Colonic mucosa (tissue), 4 donors: ENCODE measurements around the gene FOXP1. TPM values are rescaled to one million over a fixed set of nuclear protein-coding genes. Genes with fewer than 3 reads are reported as not detected.

Experiments used
- DNase-seq: peaks from one replicate; pipeline ENCODE4 v3.0.0-alpha.2; 2020
- H3K27ac ChIP-seq: fragments of 200-600 bp; one replicate; pipeline ENCODE4 v1.8.0; 2021
- H3K27me3 ChIP-seq: fragments of 200-600 bp; one replicate; pipeline ENCODE4 v1.8.0; 2021
- H3K36me3 ChIP-seq: fragments of 200-600 bp; one replicate; pipeline ENCODE4 v1.8.0; 2021
- H3K4me1 ChIP-seq: fragments of 200-600 bp; one replicate; pipeline ENCODE4 v1.8.0; 2021; ENCODE audit warnings: mild to moderate bottlenecking
- H3K4me3 ChIP-seq: fragments of 200-600 bp; one replicate; pipeline ENCODE4 v1.8.0; 2021
- H3K9ac ChIP-seq, 2 donors: one replicate each; pipeline ENCODE4 v1.7.0; 2013; ENCODE audit warnings: control low read depth in 2 of 2, low read depth in 2 of 2, low read length in 2 of 2
- H3K9me3 ChIP-seq: fragments of 200-600 bp; one replicate; pipeline ENCODE4 v1.8.0; 2021
- intact Hi-C: fragments of 100-400 bp; cut with DNase I; formaldehyde crosslinking; loops from one replicate; pipeline ENCODE4 v1.14.1; 2022
- total RNA-seq, 2 donors: library from RNA; stranded (reverse); fragmentation: NEBNext Ultra II Directional in 1 of 2; extraction: Animal tissue kit (Norgen Biotek cat#: 25700) in 1 of 2; gene quantifications; one replicate each; pipeline ENCODE4 v1.2.1, GENCODE V29; 2021
- TF ChIP-seq, protein P1 (sequence below): fragments of 200-600 bp; IDR thresholded peaks from one replicate; pipeline ENCODE4 v1.8.0; 2022; ENCODE audit warnings: antibody characterized with exemption, mild to moderate bottlenecking
- donor health status: healthy.
- donor health status: DM: no; HTN: no; CAD: no.
- donor health status: DM: no; HTN: no; CAD: no.

Gene FOXP1
- total RNA-seq, 2 donors from 2014 or later, result 127 to 128 TPM

DNA sequence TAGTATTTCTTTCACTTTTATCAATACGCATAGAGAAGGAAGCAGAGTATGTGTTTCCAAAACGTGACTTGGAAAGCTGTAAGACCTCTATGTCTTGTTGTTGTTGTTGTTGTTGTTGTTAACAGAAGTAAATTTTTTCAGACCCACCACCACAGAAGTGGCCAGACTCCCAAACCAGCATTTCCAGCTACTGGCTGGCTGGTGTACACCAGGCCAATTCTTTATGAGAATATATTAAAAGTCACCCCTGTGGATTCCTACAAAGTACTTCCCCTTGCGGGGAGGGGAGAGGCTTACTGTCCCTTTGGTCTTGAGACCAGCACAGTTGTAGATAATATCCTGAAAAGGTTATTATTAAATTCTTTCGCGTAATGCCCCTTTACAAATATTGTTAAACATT is 1.6 kb upstream of the FOXP1 start:
- Histone ChIP-seq H3K4me1 (no peaks in the 10 kb centered on the region), H3K27me3 (no peaks in the 10 kb centered on the region), H3K27ac (peak overlapping the region; percentile 94), H3K36me3 (no peaks in the 10 kb centered on the region), H3K9me3 (no peaks in the 10 kb centered on the region), H3K4me3 (no peak overlapping the region), H3K9ac (peak overlapping the region in 1 of 2 donors; percentile 28)
- TF ChIP-seq, protein P1, sequence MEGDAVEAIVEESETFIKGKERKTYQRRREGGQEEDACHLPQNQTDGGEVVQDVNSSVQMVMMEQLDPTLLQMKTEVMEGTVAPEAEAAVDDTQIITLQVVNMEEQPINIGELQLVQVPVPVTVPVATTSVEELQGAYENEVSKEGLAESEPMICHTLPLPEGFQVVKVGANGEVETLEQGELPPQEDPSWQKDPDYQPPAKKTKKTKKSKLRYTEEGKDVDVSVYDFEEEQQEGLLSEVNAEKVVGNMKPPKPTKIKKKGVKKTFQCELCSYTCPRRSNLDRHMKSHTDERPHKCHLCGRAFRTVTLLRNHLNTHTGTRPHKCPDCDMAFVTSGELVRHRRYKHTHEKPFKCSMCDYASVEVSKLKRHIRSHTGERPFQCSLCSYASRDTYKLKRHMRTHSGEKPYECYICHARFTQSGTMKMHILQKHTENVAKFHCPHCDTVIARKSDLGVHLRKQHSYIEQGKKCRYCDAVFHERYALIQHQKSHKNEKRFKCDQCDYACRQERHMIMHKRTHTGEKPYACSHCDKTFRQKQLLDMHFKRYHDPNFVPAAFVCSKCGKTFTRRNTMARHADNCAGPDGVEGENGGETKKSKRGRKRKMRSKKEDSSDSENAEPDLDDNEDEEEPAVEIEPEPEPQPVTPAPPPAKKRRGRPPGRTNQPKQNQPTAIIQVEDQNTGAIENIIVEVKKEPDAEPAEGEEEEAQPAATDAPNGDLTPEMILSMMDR, result no peak
- DNase-seq, result peak; percentile 33
- intact Hi-C loops, result loop anchor here (10.0 kb wide), 2 partner anchors 280 to 580 kb away; no protein-coding TSS in a partner anchor

DNA sequence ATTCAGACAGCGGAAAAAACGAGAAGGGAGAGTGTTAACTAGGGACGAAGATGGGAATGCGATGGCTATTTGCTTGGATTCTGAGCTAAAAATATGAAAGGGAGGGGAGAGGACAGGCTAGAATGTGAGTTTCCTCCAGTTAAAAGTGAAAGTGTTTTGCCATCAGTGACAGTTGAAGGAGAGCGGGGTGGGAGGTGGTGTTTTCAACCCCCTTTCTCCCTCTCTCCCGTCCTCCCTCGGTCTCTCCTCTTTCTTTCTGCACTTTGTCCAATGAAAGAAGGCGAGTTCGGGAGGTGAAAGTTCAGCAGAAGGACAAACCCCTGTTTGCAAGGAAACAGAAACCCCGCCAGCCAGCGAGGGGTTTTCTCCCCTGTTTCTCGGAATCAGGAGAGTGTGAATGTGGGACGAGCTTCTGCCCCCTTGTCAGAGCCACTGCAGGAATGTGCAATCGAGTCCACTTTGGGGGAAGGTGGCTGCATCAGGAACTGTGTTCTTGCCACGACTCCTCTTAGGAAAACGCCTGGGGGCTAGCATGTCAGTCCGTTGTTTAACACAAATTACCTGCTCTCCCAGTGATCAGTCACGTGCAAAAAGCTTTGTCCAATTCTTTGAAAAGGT is 975 bp upstream of the FOXP1 start:
- intact Hi-C loops, result loop anchor here (5.0 to 10.0 kb wide), 4 partner anchors 280 to 580 kb away; no protein-coding TSS in a partner anchor
- H3K27me3 ChIP-seq, result no peaks in the 10 kb centered on the region
- peak overlapping the region; percentile 51 for H3K4me3 ChIP-seq
- H3K9me3 ChIP-seq, result no peaks in the 10 kb centered on the region
- peak overlapping the region; percentile 94 for H3K27ac ChIP-seq
- no peaks in the 10 kb centered on the region for H3K36me3 ChIP-seq
- peak overlapping the region; percentile 58 to 87 for H3K9ac ChIP-seq
- no peaks in the 10 kb centered on the region for H3K4me1 ChIP-seq
- TF ChIP-seq, protein P1, result no peak
- DNase-seq, result peak; percentile 77

DNA sequence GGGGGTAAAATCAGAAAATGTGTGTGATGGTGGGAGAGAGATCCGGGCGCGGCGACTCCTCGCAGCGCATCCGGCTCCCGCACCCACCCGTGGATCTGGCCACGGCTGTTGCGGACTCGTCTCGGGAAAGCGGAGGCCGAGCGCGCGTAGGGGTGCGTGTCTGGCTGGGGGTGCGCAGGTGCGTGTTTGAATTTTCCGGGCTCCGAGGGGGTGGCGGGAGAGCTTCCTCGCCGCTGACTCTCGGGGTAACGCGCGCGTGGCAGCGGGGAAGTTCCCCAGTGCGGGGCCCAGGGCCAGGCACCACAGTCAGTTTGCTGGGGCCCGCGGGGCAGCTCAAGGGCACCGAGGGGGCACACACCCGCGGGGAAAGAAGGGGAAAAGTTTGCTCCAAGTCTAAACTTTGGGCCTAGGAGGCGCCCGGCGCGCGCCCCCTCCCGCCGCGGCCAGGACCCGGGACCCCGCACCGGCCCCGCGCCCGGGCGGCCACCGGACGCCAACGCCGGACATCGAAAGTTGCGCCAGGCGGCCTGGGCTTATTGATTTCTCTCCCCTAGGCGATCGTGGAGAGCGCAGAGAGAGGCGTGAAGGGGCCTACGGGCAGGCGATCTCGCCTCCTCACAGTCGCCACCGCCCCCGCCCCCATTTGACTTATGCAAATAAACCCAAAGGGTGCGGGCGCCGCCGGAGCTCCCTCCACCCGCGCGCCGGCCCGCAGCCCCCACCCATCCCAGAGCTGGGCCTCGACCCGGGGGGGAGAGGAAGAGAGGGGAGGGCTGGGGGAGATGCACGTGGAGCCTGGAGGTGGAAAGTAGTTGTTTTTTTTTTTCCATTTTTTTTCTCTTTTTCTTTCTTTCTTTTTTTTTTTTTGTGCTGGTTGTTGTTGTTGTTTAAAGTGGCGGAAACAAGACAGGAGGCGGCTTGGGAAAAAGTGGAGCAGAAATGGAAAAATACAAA is 639 bp downstream of the FOXP1 start:
- peak overlapping the region; percentile 93 to 96 for H3K9ac ChIP-seq
- TF ChIP-seq, protein P1, result no peak
- DNase-seq, result peak; percentile 87
- peak overlapping the region; percentile 94 for H3K27ac ChIP-seq
- no peaks in the 10 kb centered on the region for H3K36me3 ChIP-seq
- H3K27me3 ChIP-seq, result no peaks in the 10 kb centered on the region
- H3K4me1 ChIP-seq, result no peaks in the 10 kb centered on the region
- intact Hi-C loops, result loop anchor here (5.0 to 10.0 kb wide), 4 partner anchors 278 to 578 kb away; no protein-coding TSS in a partner anchor
- H3K4me3 ChIP-seq, result peak overlapping the region; percentile 51
- no peaks in the 10 kb centered on the region for H3K9me3 ChIP-seq

DNA sequence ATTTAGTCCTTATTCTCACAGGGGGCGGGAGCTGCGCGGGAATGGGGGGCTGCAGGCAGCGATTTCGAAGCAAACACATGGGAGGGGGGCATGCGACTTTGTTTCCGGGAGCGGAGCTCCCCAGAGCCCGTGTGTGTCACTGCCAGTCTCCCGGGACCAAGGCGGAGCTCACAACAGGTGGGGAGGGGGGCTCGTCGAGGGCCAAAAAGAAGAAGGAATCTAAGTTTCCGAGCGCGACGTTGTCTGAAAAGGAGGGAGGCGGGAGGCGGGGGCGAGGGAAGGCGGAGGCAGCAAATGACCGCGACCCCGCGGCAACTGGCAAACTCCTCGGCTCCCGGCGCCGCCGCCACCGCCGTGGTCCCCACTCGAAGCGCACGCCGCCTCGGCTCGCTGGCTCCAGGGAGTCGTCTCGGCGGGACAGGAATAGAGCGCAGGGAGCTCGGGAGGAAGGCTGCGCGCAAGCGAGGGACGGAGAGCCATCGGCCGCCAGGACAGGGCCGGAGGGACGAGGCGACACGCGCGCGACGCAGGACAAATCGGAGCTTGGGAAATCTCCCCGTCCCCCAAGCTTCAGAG is 1.4 kb downstream of the FOXP1 start:
- no peaks in the 10 kb centered on the region for H3K27me3 ChIP-seq
- intact Hi-C loops, result loop anchor here (5.0 to 10.0 kb wide), 4 partner anchors 277 to 577 kb away; no protein-coding TSS in a partner anchor
- H3K4me3 ChIP-seq, result peak overlapping the region; percentile 51
- H3K36me3 ChIP-seq, result no peaks in the 10 kb centered on the region
- H3K27ac ChIP-seq, result peak overlapping the region; percentile 94
- no peaks in the 10 kb centered on the region for H3K9me3 ChIP-seq
- peak overlapping the region; percentile 93 to 96 for H3K9ac ChIP-seq
- peaks cover 8% of the 10 kb centered on the region for H3K4me1 ChIP-seq
- TF ChIP-seq, protein P1, result no peak
- peak; percentile 60 for DNase-seq

DNA sequence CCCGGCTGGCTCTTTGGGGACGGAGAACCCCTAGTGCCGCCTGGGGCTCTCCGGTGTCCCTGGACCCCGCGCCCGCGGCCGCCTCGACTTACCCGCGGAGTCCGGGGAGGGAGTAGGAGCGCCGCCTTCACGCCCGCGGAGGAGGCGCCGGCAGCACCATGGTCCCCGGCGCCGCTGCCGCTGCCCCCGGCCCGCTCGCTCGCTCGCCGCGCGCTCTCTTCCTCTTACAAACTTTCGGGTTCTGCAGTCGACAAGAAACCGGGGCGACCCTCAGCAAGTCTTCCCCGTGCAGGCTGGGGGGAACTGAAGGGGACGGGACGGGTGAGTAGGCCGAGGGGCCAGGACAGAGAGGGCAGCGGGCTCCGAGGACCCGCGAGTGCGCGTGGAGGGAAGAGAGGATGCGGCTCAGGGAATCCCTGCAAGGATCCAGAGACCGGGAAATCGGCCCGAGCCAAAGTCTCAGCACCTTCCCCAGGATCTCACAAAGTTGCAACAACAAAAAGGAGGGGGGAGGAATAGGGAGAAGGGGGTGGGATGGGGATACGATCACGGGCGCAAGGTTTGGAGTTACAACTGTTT is 2.0 kb downstream of the FOXP1 start:
- Histone ChIP-seq H3K4me1 (peaks cover 8% of the 10 kb centered on the region), H3K9ac (peak overlapping the region; percentile 93 to 96)

More for the DNA sequence above, 2.0 kb downstream of the FOXP1 start:
- Histone ChIP-seq H3K9me3 (no peaks in the 10 kb centered on the region), H3K36me3 (no peaks in the 10 kb centered on the region), H3K27ac (peak overlapping the region; percentile 94), H3K27me3 (no peaks in the 10 kb centered on the region), H3K4me3 (peak overlapping the region; percentile 51)
- TF ChIP-seq, protein P1, result no peak
- peak; percentile 47 for DNase-seq
- intact Hi-C loops, result loop anchor here (5.0 to 10.0 kb wide), 4 partner anchors 277 to 577 kb away; no protein-coding TSS in a partner anchor
